ENCODE measurements around the gene PAPOLA.

PAPOLA gene

GRCh38 chr14:96586056-96586455 is 83.9 kb downstream of the PAPOLA start:
- no peak for DNase-seq (ENCODE audit: low read depth)

- no peak for DNase-seq (ENCODE audit: low read depth)
Measured at GRCh38 chr14:96586921-96587822, 85.0 kb downstream of the PAPOLA start.

GRCh38 chr14:96587823-96588385 is 85.7 kb downstream of the PAPOLA start:
- no peak for DNase-seq (ENCODE audit: low read depth)

- DNase-seq (ENCODE audit: low read depth) = no peak
Measured at GRCh38 chr14:96588410-96589257, 86.5 kb downstream of the PAPOLA start.

GRCh38 chr14:96589577-96589976 is 87.4 kb downstream of the PAPOLA start:
- DNase-seq (ENCODE audit: low read depth) = no peak

- no peak for DNase-seq (ENCODE audit: low read depth)
Measured at GRCh38 chr14:96590190-96590864, 88.1 kb downstream of the PAPOLA start.

GRCh38 chr14:96592591-96593386 is 90.6 kb downstream of the PAPOLA start:
- peak; percentile 58 for DNase-seq (ENCODE audit: low read depth)

- DNase-seq (ENCODE audit: low read depth) = no peak
Measured at GRCh38 chr14:96594961-96595360, 92.8 kb downstream of the PAPOLA start.

GRCh38 chr14:96597680-96598079 is 95.5 kb downstream of the PAPOLA start:
- no peak for DNase-seq (ENCODE audit: low read depth)

- DNase-seq (ENCODE audit: low read depth) = no peak
Measured at GRCh38 chr14:96598332-96598928, 96.2 kb downstream of the PAPOLA start.

GRCh38 chr14:96599076-96599475 is 96.9 kb downstream of the PAPOLA start:
- DNase-seq (ENCODE audit: low read depth) = no peak

GRCh38 chr14:96602186-96602585 is 100.0 kb downstream of the PAPOLA start:
- DNase-seq (ENCODE audit: low read depth) = no peak

- DNase-seq (ENCODE audit: low read depth) = no peak
Measured at GRCh38 chr14:96603350-96604255, 101.4 kb downstream of the PAPOLA start.

GRCh38 chr14:96614481-96614881 is 112.3 kb downstream of the PAPOLA start:
- no peak for DNase-seq (ENCODE audit: low read depth)

- DNase-seq (ENCODE audit: low read depth) = no peak
Measured at GRCh38 chr14:96616161-96616721, 114.1 kb downstream of the PAPOLA start.
